WTC11 (cell line): ENCODE results near the gene FAM13C.

Source experiments
- ATF1 ChIP-seq: sonication (generic); formaldehyde crosslinking; IDR thresholded peaks from 2 replicates; pipeline ENCODE4 v1.8.1; 2023; ENCODE audit warnings: mild to moderate bottlenecking, moderate library complexity, missing genetic modification reagents
- CTCF ChIP-seq: fragments of 200-600 bp; IDR thresholded peaks from 2 replicates; pipeline ENCODE4 v1.8.0; 2022; ENCODE audit warnings: antibody characterized with exemption
- MAX ChIP-seq: sonication (generic); formaldehyde crosslinking; IDR thresholded peaks from 2 replicates; pipeline ENCODE4 v1.8.0; 2022; ENCODE audit warnings: mild to moderate bottlenecking, missing genetic modification reagents
- NFE2L1 ChIP-seq: sonication (generic); formaldehyde crosslinking; IDR thresholded peaks from 2 replicates; pipeline ENCODE4 v1.8.1; 2023; ENCODE audit warnings: missing genetic modification reagents
- NR2C2 ChIP-seq: sonication (generic); formaldehyde crosslinking; IDR thresholded peaks from 2 replicates; pipeline ENCODE4 v1.8.0; 2022; ENCODE audit warnings: mild to moderate bottlenecking, missing genetic modification reagents
- PREB ChIP-seq: sonication (generic); formaldehyde crosslinking; IDR thresholded peaks from 2 replicates; pipeline ENCODE4 v1.8.1; 2022; ENCODE audit warnings: mild to moderate bottlenecking, missing genetic modification reagents, moderate library complexity, borderline replicate concordance
- SOX15 ChIP-seq: fragments of 250-450 bp; sonication (Bioruptor Pico); IDR thresholded peaks from 2 replicates; pipeline ENCODE4 v1.9.0; 2021; ENCODE audit warnings: mild to moderate bottlenecking
- ZNF121 ChIP-seq: sonication (generic); formaldehyde crosslinking; IDR thresholded peaks from 2 replicates; pipeline ENCODE4 v1.8.0; 2023; ENCODE audit warnings: missing genetic modification reagents

GRCh38 chr10:59350558-59350957 is 11.8 kb downstream of the FAM13C start:
- TF ChIP-seq CTCF = no peak
- TF ChIP-seq SOX15 (CRISPR knock-in tag) = no peak
- TF ChIP-seq ZNF121 (CRISPR knock-in tag) = no peak
- TF ChIP-seq NR2C2 (CRISPR knock-in tag) = no peak
- no peak for TF ChIP-seq MAX (CRISPR knock-in tag)
- no peak for TF ChIP-seq ATF1 (CRISPR knock-in tag)
- TF ChIP-seq PREB (CRISPR knock-in tag) = no peak
- no peak for TF ChIP-seq NFE2L1 (CRISPR knock-in tag)
